ENCODE measurements around the gene OTULIN.

DNA sequence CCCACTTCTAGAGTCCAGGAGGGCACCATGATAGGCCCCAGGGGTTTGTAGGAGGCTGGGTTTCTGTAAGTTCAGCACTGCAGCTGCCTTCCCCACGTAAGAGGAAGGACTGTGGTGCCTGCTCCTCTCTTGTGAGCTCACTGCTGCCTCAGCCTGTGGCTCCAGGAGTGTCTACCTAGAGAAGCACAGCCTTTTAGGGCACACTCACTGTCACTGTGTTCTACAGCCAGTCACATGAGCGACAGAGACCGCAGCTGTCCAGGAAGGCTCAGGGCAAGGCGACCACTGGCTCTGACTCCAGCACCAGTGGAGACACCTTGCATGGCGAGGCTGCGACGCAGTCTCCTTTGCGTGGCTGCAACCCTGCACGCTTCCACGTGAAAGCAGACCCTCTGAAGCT, 72.8 kb downstream of the OTULIN start:
- no peak for TF ChIP-seq EZH2phosphoT487 (IDR thresholded peaks at IDR 0.05; ENCODE audit: insufficient read depth, low read depth)
- TF ChIP-seq EZH2 (IDR thresholded peaks at IDR 0.05; ENCODE audit: insufficient read depth, poor library complexity, severe bottlenecking): no peak

All from GM23248 (cell line).